ENCODE measurements around the gene CGNL1.

CGNL1 gene

DNA sequence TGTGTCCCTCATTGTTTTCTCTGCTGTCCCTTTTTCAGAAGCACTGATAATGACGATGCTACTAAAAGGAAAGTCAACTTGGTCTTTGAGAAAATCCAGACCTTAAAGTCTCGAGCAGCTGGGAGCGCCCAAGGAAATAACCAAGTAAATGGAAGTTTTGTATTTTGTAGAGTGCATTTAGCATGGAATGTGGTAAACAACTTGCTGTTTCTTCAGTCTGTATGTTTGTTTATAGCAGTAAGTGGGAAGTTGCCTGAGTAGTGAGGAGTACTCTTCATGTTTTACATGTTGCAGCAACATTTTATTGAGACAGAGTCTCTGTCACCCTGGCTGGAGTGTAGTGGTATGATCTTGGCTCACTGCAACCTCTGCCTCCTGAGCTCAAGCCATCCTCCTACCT lies 66.0 kb downstream of the CGNL1 start:
- H3K9me3 ChIP-seq (replicated peaks in 1 of 2; ENCODE audit: control insufficient read depth in 2 of 2, insufficient read depth in 1 of 2, low read depth in 1 of 2, low read length in 2 of 2): no peaks in the 10 kb centered on the region
- H3K4me2 ChIP-seq (ENCODE audit: insufficient read depth, low read length, poor library complexity, severe bottlenecking): no peak overlapping the region
- H3K27ac ChIP-seq (replicated peaks; ENCODE audit: low read length): no peak overlapping the region
- no peak overlapping the region for H3K18ac ChIP-seq (ENCODE audit: low read length)
- H2AK5ac ChIP-seq (ENCODE audit: low read depth, low read length): no peak overlapping the region
- H2BK15ac ChIP-seq (ENCODE audit: low read length): no peak overlapping the region
- DNase-seq (ENCODE audit: low spot score): no peak
- no peak overlapping the region for H3K4me3 ChIP-seq (ENCODE audit: low read length in 2 of 2)
- H4K91ac ChIP-seq (ENCODE audit: low read depth, low read length, poor library complexity): no peak overlapping the region
- H3K9ac ChIP-seq (ENCODE audit: low read depth, low read length, poor library complexity): no peak overlapping the region
- no peak overlapping the region for H4K8ac ChIP-seq (ENCODE audit: low read depth, low read length)
- H3K23ac ChIP-seq (ENCODE audit: low read depth, low read length, poor library complexity): no peak overlapping the region
- H3K4ac ChIP-seq (ENCODE audit: low read length): no peak overlapping the region
- no peaks in the 10 kb centered on the region for H3K79me1 ChIP-seq (ENCODE audit: low read depth, low read length)
- H3K14ac ChIP-seq (ENCODE audit: low read length): no peak overlapping the region
- H2BK120ac ChIP-seq (ENCODE audit: low read depth, low read length): no peak overlapping the region
- H3K4me1 ChIP-seq (ENCODE audit: control insufficient read depth in 2 of 2, insufficient read depth in 1 of 2, low read depth in 1 of 2, low read length in 2 of 2): no peaks in the 10 kb centered on the region
- H2BK12ac ChIP-seq (ENCODE audit: low read length): no peak overlapping the region
- no peak overlapping the region for H2BK5ac ChIP-seq (ENCODE audit: low read length)
- no CpG with 5 or more reads among the region's 3 CpGs for WGBS, 2 donors (ENCODE audit: extremely low coverage in 2 of 2, insufficient read length in 2 of 2, insufficient replicate concordance in 1 of 2)
- peaks cover 0 to 2% of the 10 kb centered on the region in 2 donors for H3K36me3 ChIP-seq (replicated peaks in 1 of 2; ENCODE audit: control insufficient read depth in 2 of 2, insufficient read depth in 2 of 2, low read length in 2 of 2)
- H2AFZ ChIP-seq (ENCODE audit: low read length): no peak overlapping the region
- H3K27me3 ChIP-seq (ENCODE audit: control insufficient read depth in 3 of 3, insufficient read depth in 3 of 3, low read depth in 1 of 3, low read length in 3 of 3): no peaks in the 10 kb centered on the region

DNA sequence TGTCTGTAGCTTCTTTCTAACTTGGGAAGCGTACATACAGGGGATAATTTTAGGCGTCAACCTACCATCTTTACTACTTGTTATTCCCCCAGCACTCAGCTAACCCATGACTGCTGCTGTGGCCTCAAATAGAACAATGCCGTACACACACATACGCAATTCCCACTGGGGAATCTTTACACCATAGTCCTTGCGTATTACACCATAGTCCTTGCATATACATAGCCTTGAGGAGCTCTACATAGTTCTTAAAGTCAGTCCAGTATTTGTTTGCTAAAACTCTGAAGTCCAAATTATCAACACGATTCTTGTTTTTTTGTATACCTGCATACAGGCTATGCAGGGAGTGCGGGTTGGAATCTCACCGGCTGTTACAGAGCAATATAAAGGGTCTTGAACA lies 67.2 kb downstream of the CGNL1 start:
- Histone ChIP-seq H3K27me3 (ENCODE audit: control insufficient read depth in 3 of 3, insufficient read depth in 3 of 3, low read depth in 1 of 3, low read length in 3 of 3) (no peaks in the 10 kb centered on the region), H3K23ac (ENCODE audit: low read depth, low read length, poor library complexity) (no peak overlapping the region), H2BK12ac (ENCODE audit: low read length) (no peak overlapping the region), H3K79me1 (ENCODE audit: low read depth, low read length) (no peaks in the 10 kb centered on the region), H3K18ac (ENCODE audit: low read length) (no peak overlapping the region), H3K9ac (ENCODE audit: low read depth, low read length, poor library complexity) (no peak overlapping the region), H2BK5ac (ENCODE audit: low read length) (no peak overlapping the region), H3K4me1 (ENCODE audit: control insufficient read depth in 2 of 2, insufficient read depth in 1 of 2, low read depth in 1 of 2, low read length in 2 of 2) (no peaks in the 10 kb centered on the region), H2AK5ac (ENCODE audit: low read depth, low read length) (no peak overlapping the region), H2BK15ac (ENCODE audit: low read length) (no peak overlapping the region), H3K27ac (replicated peaks; ENCODE audit: low read length) (no peak overlapping the region), H3K4me2 (ENCODE audit: insufficient read depth, low read length, poor library complexity, severe bottlenecking) (no peak overlapping the region), H2BK120ac (ENCODE audit: low read depth, low read length) (no peak overlapping the region), H4K91ac (ENCODE audit: low read depth, low read length, poor library complexity) (no peak overlapping the region), H3K4ac (ENCODE audit: low read length) (no peak overlapping the region), H3K9me3 (replicated peaks in 1 of 2; ENCODE audit: control insufficient read depth in 2 of 2, insufficient read depth in 1 of 2, low read depth in 1 of 2, low read length in 2 of 2) (no peaks in the 10 kb centered on the region), H3K14ac (ENCODE audit: low read length) (no peak overlapping the region), H3K36me3 (replicated peaks in 1 of 2; ENCODE audit: control insufficient read depth in 2 of 2, insufficient read depth in 2 of 2, low read length in 2 of 2) (peaks cover 0 to 2% of the 10 kb centered on the region in 2 donors), H4K8ac (ENCODE audit: low read depth, low read length) (no peak overlapping the region), H2AFZ (ENCODE audit: low read length) (no peak overlapping the region), H3K4me3 (ENCODE audit: low read length in 2 of 2) (no peak overlapping the region)
- no CpG with 5 or more reads among the region's 8 CpGs for WGBS, 2 donors (ENCODE audit: extremely low coverage in 2 of 2, insufficient read length in 2 of 2, insufficient replicate concordance in 1 of 2)
- no peak for DNase-seq (ENCODE audit: low spot score)

DNA sequence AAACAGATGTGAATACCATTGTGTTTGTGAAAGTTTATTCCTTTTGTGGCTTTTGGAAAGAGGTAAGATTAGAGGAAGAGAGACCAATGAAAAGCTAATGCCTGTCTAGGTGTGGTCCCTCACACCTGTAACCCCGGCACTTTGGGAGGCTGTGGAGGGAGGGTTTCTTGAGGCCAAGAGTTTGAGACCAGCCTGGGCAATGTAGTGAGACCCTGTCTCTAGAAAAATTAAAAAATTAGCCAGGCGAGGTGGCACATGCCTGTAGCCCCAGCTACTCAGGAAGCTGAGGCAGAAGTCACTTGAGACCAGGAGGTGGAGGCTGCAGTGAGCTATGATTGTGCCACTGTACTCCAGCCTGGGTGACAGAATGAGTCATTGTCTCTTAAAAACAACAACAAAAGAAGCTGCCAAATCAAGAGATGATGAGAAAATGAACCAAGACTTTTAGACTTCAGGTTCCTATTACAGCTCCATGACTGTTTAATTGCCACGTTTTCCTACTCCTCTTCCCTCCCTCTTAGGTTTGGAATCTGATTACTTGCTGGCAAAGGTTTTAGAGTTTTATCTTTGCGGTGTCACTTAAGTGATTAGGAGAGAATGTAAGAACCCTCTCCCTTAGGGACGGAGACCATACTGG lies 68.7 kb downstream of the CGNL1 start:
- H3K36me3 ChIP-seq (replicated peaks in 1 of 2; ENCODE audit: control insufficient read depth in 2 of 2, insufficient read depth in 2 of 2, low read length in 2 of 2): peaks cover 0 to 2% of the 10 kb centered on the region in 2 donors
- H3K18ac ChIP-seq (ENCODE audit: low read length): no peak overlapping the region
- H3K27me3 ChIP-seq (ENCODE audit: control insufficient read depth in 3 of 3, insufficient read depth in 3 of 3, low read depth in 1 of 3, low read length in 3 of 3): no peaks in the 10 kb centered on the region
- no peaks in the 10 kb centered on the region for H3K79me1 ChIP-seq (ENCODE audit: low read depth, low read length)
- H4K91ac ChIP-seq (ENCODE audit: low read depth, low read length, poor library complexity): no peak overlapping the region
- no CpG with 5 or more reads among the region's 5 CpGs for WGBS, 2 donors (ENCODE audit: extremely low coverage in 2 of 2, insufficient read length in 2 of 2, insufficient replicate concordance in 1 of 2)
- H3K4me3 ChIP-seq (ENCODE audit: low read length in 2 of 2): no peak overlapping the region
- H2AK5ac ChIP-seq (ENCODE audit: low read depth, low read length): no peak overlapping the region
- no peak overlapping the region for H2AFZ ChIP-seq (ENCODE audit: low read length)
- no peak overlapping the region for H3K14ac ChIP-seq (ENCODE audit: low read length)
- H3K4ac ChIP-seq (ENCODE audit: low read length): no peak overlapping the region
- H3K9me3 ChIP-seq (replicated peaks in 1 of 2; ENCODE audit: control insufficient read depth in 2 of 2, insufficient read depth in 1 of 2, low read depth in 1 of 2, low read length in 2 of 2): no peaks in the 10 kb centered on the region
- no peak overlapping the region for H3K23ac ChIP-seq (ENCODE audit: low read depth, low read length, poor library complexity)
- H3K9ac ChIP-seq (ENCODE audit: low read depth, low read length, poor library complexity): no peak overlapping the region
- H3K4me1 ChIP-seq (ENCODE audit: control insufficient read depth in 2 of 2, insufficient read depth in 1 of 2, low read depth in 1 of 2, low read length in 2 of 2): no peaks in the 10 kb centered on the region
- H3K27ac ChIP-seq (replicated peaks; ENCODE audit: low read length): no peak overlapping the region
- H4K8ac ChIP-seq (ENCODE audit: low read depth, low read length): no peak overlapping the region
- no peak overlapping the region for H3K4me2 ChIP-seq (ENCODE audit: insufficient read depth, low read length, poor library complexity, severe bottlenecking)
- no peak overlapping the region for H2BK5ac ChIP-seq (ENCODE audit: low read length)
- H2BK120ac ChIP-seq (ENCODE audit: low read depth, low read length): no peak overlapping the region
- H2BK15ac ChIP-seq (ENCODE audit: low read length): no peak overlapping the region
- DNase-seq (ENCODE audit: low spot score): no peak
- no peak overlapping the region for H2BK12ac ChIP-seq (ENCODE audit: low read length)

GRCh38 chr15:57445872-57446271 lies 69.6 kb downstream of the CGNL1 start:
- Histone ChIP-seq H3K9ac (ENCODE audit: low read depth, low read length, poor library complexity) (no peak overlapping the region), H3K27me3 (ENCODE audit: control insufficient read depth in 3 of 3, insufficient read depth in 3 of 3, low read depth in 1 of 3, low read length in 3 of 3) (no peaks in the 10 kb centered on the region), H3K4me1 (ENCODE audit: control insufficient read depth in 2 of 2, insufficient read depth in 1 of 2, low read depth in 1 of 2, low read length in 2 of 2) (no peaks in the 10 kb centered on the region), H3K14ac (ENCODE audit: low read length) (no peak overlapping the region), H2BK12ac (ENCODE audit: low read length) (no peak overlapping the region), H2BK15ac (ENCODE audit: low read length) (no peak overlapping the region), H2AK5ac (ENCODE audit: low read depth, low read length) (no peak overlapping the region), H4K91ac (ENCODE audit: low read depth, low read length, poor library complexity) (no peak overlapping the region), H3K4me3 (ENCODE audit: low read length in 2 of 2) (no peak overlapping the region), H3K9me3 (replicated peaks in 1 of 2; ENCODE audit: control insufficient read depth in 2 of 2, insufficient read depth in 1 of 2, low read depth in 1 of 2, low read length in 2 of 2) (no peaks in the 10 kb centered on the region), H3K4me2 (ENCODE audit: insufficient read depth, low read length, poor library complexity, severe bottlenecking) (no peak overlapping the region), H2AFZ (ENCODE audit: low read length) (no peak overlapping the region), H3K36me3 (replicated peaks in 1 of 2; ENCODE audit: control insufficient read depth in 2 of 2, insufficient read depth in 2 of 2, low read length in 2 of 2) (peaks cover 0 to 2% of the 10 kb centered on the region in 2 donors), H2BK120ac (ENCODE audit: low read depth, low read length) (no peak overlapping the region), H3K18ac (ENCODE audit: low read length) (no peak overlapping the region), H3K4ac (ENCODE audit: low read length) (no peak overlapping the region), H3K27ac (replicated peaks; ENCODE audit: low read length) (no peak overlapping the region), H2BK5ac (ENCODE audit: low read length) (no peak overlapping the region), H3K79me1 (ENCODE audit: low read depth, low read length) (no peaks in the 10 kb centered on the region), H4K8ac (ENCODE audit: low read depth, low read length) (no peak overlapping the region), H3K23ac (ENCODE audit: low read depth, low read length, poor library complexity) (no peak overlapping the region)
- no CpG with 5 or more reads among the region's 1 CpG for WGBS, 2 donors (ENCODE audit: extremely low coverage in 2 of 2, insufficient read length in 2 of 2, insufficient replicate concordance in 1 of 2)
- no peak for DNase-seq (ENCODE audit: low spot score)
